WTC11 (cell line): ENCODE data around the gene GLB1L2.

Source experiments
- ATF6 ChIP-seq: sonication (generic); formaldehyde crosslinking; IDR thresholded peaks from 2 replicates; pipeline ENCODE4 v1.8.1; 2023; ENCODE audit warnings: mild to moderate bottlenecking, missing genetic modification reagents
- CTCF ChIP-seq: fragments of 200-600 bp; IDR thresholded peaks from 2 replicates; pipeline ENCODE4 v1.8.0; 2022; ENCODE audit warnings: antibody characterized with exemption
- ETV6 ChIP-seq: sonication (generic); formaldehyde crosslinking; IDR thresholded peaks from 2 replicates; pipeline ENCODE4 v1.8.1; 2022; ENCODE audit warnings: mild to moderate bottlenecking, missing genetic modification reagents
- GABPB1 ChIP-seq: sonication (generic); formaldehyde crosslinking; IDR thresholded peaks from 2 replicates; pipeline ENCODE4 v1.8.1; 2023; ENCODE audit warnings: mild to moderate bottlenecking, missing genetic modification reagents
- HMGA2 ChIP-seq: fragments of 250-450 bp; sonication (Bioruptor Pico); IDR thresholded peaks from 2 replicates; pipeline ENCODE4 v1.4.0; 2021; ENCODE audit warnings: mild to moderate bottlenecking, moderate library complexity
- TP53 ChIP-seq: sonication (generic); formaldehyde crosslinking; IDR thresholded peaks from 2 replicates; pipeline ENCODE4 v1.8.1; 2023; ENCODE audit warnings: mild to moderate bottlenecking, missing genetic modification reagents
- ZNF281 ChIP-seq: sonication (generic); formaldehyde crosslinking; IDR thresholded peaks from 2 replicates; pipeline ENCODE4 v1.8.0; 2023; ENCODE audit warnings: mild to moderate bottlenecking, missing genetic modification reagents

- no peak for TF ChIP-seq CTCF
- no peak for TF ChIP-seq TP53 (CRISPR knock-in tag)
- TF ChIP-seq ZNF281 (CRISPR knock-in tag): no peak
- no peak for TF ChIP-seq HMGA2 (CRISPR knock-in tag)
- no peak for TF ChIP-seq ETV6 (CRISPR knock-in tag)
- TF ChIP-seq GABPB1: no peak
- no peak for TF ChIP-seq ATF6 (CRISPR knock-in tag)
These were observed 73.6 kb downstream of the GLB1L2 start for GRCh38 chr11:134405436-134405835.
